CD4-positive, alpha-beta memory T cell (primary cell): Measurements from ENCODE around the gene KIF18B. TPM values are rescaled to one million over a fixed set of nuclear protein-coding genes. Genes with fewer than 3 reads are reported as not detected.
"Not testable (repeated sequence)": the region's sequence is repeated elsewhere in the genome, so short reads cannot be mapped to it uniquely, and the experiment has no call there.

Experiments used
- CTCF ChIA-PET: fragments of 350-600 bp; sonication (Branson Sonifier 250); formaldehyde crosslinking; loops from one replicate; lab custom pipeline; 2021; ENCODE audit warnings: inconsistent platforms; ENCODE audit not compliant: partially characterized antibody; lab: Charles Lee
- POLR2A ChIA-PET: fragments of 350-600 bp; sonication (Branson Sonifier 250); formaldehyde crosslinking; loops from one replicate; lab custom pipeline; 2021; ENCODE audit not compliant: partially characterized antibody; lab: Charles Lee
- DNase-seq, 5 donors: peaks; one replicate each; pipeline versions ENCODE4 v3.0.0 to v3.0.0-alpha.2; 2020 to 2022; ENCODE audit warnings: mixed read lengths in 1 of 5
- H3K27ac ChIP-seq: one replicate; pipeline ENCODE4 v1.7.0; 2013; ENCODE audit warnings: low read depth, low read length
- H3K27me3 ChIP-seq: 2 replicates; pipeline ENCODE4 v1.7.0; 2013; ENCODE audit warnings: mild to moderate bottlenecking, low read length, moderate library complexity; ENCODE audit not compliant: insufficient read depth
- H3K36me3 ChIP-seq: 2 replicates; pipeline ENCODE4 v1.7.0; 2013; ENCODE audit warnings: mild to moderate bottlenecking, low read length, moderate library complexity; ENCODE audit not compliant: insufficient read depth
- H3K4me1 ChIP-seq: 2 replicates; pipeline ENCODE4 v1.7.0; 2013; ENCODE audit warnings: mild to moderate bottlenecking, low read length, moderate library complexity; ENCODE audit not compliant: insufficient read depth
- H3K4me3 ChIP-seq, 2 donors: one replicate each; pipeline ENCODE4 v1.7.0; 2013; ENCODE audit warnings: low read length in 2 of 2, mild to moderate bottlenecking in 1 of 2
- H3K9me3 ChIP-seq, 2 donors: one replicate each; pipeline ENCODE4 v1.7.0; 2013; ENCODE audit warnings: low read length in 2 of 2, control low read depth in 1 of 2; ENCODE audit not compliant: control insufficient read depth in 1 of 2
- H3K27ac Mint-ChIP-seq, 7 donors: one replicate each; pipeline ENCODE4 v1.8.0; 2020 to 2021; ENCODE audit warnings: mixed read lengths in 7 of 7, mild to moderate bottlenecking in 6 of 7, inconsistent platforms in 3 of 7, moderate library complexity in 3 of 7
- H3K27me3 Mint-ChIP-seq, 2 donors: one replicate each; pipeline ENCODE4 v1.8.0; 2020 to 2021; ENCODE audit warnings: mixed read lengths in 2 of 2
- H3K36me3 Mint-ChIP-seq, 2 donors: one replicate each; pipeline ENCODE4 v1.8.0; 2020 to 2021; ENCODE audit warnings: mixed read lengths in 2 of 2, inconsistent platforms in 1 of 2, mild to moderate bottlenecking in 1 of 2
- H3K4me1 Mint-ChIP-seq, 4 donors: one replicate each; pipeline ENCODE4 v1.8.0; 2020 to 2021; ENCODE audit warnings: mixed read lengths in 4 of 4, mild to moderate bottlenecking in 1 of 4
- H3K4me3 Mint-ChIP-seq, 8 donors: one replicate each; pipeline ENCODE4 v1.8.0; 2020 to 2021; ENCODE audit warnings: mixed read lengths in 8 of 8, mild to moderate bottlenecking in 7 of 8, moderate library complexity in 6 of 8, inconsistent platforms in 3 of 8
- H3K9me3 Mint-ChIP-seq, 8 donors: one replicate each; pipeline ENCODE4 v1.8.0; 2020 to 2021; ENCODE audit warnings: mixed read lengths in 8 of 8, mild to moderate bottlenecking in 5 of 8, inconsistent platforms in 3 of 8, moderate library complexity in 1 of 8
- intact Hi-C: fragments of 100-400 bp; cut with micrococcal nuclease; formaldehyde crosslinking; loops from one replicate; pipeline ENCODE4 v1.15.1; 2023
- polyA plus RNA-seq, 2 donors: library from polyadenylated mRNA; unstranded; fragments of 300-500 nt; fragmentation: Illumina TruSeq; gene quantifications; one replicate each; pipeline ENCODE4 v1.2.3, GENCODE V29; 2021
- total RNA-seq, 2 experiments: library from RNA; stranded (reverse); gene quantifications; one replicate each; pipeline ENCODE4 v1.2.3, GENCODE V29; 2021

Gene KIF18B
- total and polyA plus RNA-seq, 4 experiments from 2014 or later: not detected

DNA sequence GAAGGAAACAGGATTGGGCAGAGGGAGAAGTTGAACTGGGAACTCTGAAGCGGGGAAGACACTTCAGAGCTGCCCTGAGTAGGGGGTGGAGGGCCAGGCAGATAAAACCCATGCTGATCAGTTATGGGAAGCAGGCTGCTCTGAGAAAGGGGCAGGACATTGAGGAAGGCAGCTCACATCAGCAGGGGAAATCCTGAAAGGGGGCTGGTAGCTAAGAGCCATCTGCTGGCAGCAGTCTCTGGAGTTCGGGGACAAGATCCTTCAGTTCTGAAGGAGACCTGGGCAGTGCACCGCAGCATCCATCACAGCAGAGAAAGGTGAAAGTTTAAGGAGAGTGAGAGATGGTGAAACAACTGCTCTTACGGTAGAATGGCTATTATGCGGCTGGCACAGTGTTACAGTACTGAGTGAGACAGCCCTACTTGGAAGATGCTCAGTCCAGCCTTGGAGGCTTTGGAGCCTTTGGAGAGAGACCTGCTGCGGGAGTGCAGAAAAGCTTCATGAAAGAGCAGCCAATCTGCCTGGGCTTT lies 5.4 kb upstream of the KIF18B start:
- POLR2A ChIA-PET: no interaction called here

DNA sequence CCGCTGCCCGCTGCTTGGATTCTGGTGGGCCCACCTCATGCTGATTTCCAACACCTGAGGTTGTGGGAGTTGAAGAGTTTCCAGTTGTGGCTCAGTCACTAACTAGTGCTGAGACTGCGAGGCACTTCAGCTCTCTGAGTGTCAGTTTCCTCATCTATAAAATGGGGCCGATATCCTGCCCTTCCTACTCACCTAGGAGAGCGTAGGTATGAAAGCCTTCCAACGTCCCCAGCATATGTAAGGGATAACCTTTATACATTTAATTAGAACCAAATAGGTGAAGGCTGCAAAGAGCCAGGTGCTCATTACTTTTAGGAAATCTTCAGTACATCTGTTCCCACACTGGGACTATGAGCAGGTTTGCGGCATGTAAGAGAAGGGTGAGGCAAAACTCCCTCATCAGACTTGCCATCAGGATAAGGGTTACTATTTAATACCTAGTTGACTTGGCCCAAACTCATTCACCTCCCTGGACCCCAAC lies 782 bp upstream of the KIF18B start:
- peaks cover 3 to 23% (median 14%) of the 10 kb centered on the region in 4 donors for H3K4me1 Mint-ChIP-seq
- H3K27me3 Mint-ChIP-seq: no peaks in the 10 kb centered on the region
- H3K4me1 ChIP-seq: peaks cover 19% of the 10 kb centered on the region
- peak overlapping the region; percentile 74 to 80 for H3K4me3 ChIP-seq
- CTCF ChIA-PET: no interaction called here
- POLR2A ChIA-PET: no interaction called here
- peak overlapping the region; percentile 66 to 98 (median 96) for H3K27ac Mint-ChIP-seq
- no peaks in the 10 kb centered on the region for H3K9me3 ChIP-seq
- H3K27me3 ChIP-seq: no peaks in the 10 kb centered on the region
- peak overlapping the region; percentile 90 to 98 (median 97) for H3K4me3 Mint-ChIP-seq
- H3K36me3 ChIP-seq: no peaks in the 10 kb centered on the region
- H3K27ac ChIP-seq: peak overlapping the region; percentile 55
- DNase-seq: peak in 1 of 5 donors; percentile 11
- intact Hi-C loops: loop anchor here (10.0 kb wide), 1 partner anchor 66 kb away; no protein-coding TSS in a partner anchor
- H3K36me3 Mint-ChIP-seq: peaks cover 0 to 2% of the 10 kb centered on the region in 2 donors
- no peaks in the 10 kb centered on the region for H3K9me3 Mint-ChIP-seq

More for the DNA sequence above, 5.4 kb upstream of the KIF18B start:
- Histone ChIP-seq H3K4me3 (no peak overlapping the region), H3K27ac (no peak overlapping the region), H3K9me3 (no peaks in the 10 kb centered on the region), H3K27me3 (no peaks in the 10 kb centered on the region), H3K36me3 (no peaks in the 10 kb centered on the region), H3K4me1 (peaks cover 6% of the 10 kb centered on the region)
- Mint-ChIP-seq H3K9me3 (no peaks in the 10 kb centered on the region), H3K4me1 (peaks cover 0 to 9% (median 6%) of the 10 kb centered on the region in 4 donors), H3K27me3 (peaks cover 4 to 14% of the 10 kb centered on the region in 2 donors), H3K4me3 (no peak overlapping the region), H3K27ac (peak overlapping the region in 1 of 7 donors; percentile 56), H3K36me3 (no peaks in the 10 kb centered on the region)
- CTCF ChIA-PET: no interaction called here
- intact Hi-C loops: no loop called here
- no peak for DNase-seq

DNA sequence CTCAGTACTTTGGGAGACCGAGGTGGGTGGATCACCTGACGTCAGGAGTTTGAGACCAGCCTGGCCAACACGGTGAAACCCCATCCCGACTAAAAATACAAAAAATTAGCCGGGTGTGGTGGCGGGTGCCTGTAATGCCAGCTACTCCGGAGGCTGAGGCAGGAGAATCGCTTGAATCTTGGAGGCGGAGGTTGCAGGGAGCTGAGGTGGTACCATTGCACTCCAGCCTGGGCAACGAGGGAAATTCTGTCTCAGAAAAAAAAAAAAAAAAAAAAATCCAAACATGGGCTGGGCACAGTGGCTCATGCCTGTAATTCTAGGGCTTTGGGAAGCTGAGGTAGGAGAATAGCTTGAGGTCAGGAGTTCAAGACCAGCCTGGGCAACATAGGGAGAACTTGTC lies 1.9 kb downstream of the KIF18B start:
- H3K27me3 ChIP-seq, H3K4me3 Mint-ChIP-seq, H3K36me3 ChIP-seq, H3K27ac Mint-ChIP-seq, H3K27me3 Mint-ChIP-seq, H3K4me3 ChIP-seq, H3K27ac ChIP-seq, DNase-seq, H3K9me3 ChIP-seq, POLR2A ChIA-PET, H3K9me3 Mint-ChIP-seq, H3K36me3 Mint-ChIP-seq: not testable (repeated sequence)
- CTCF ChIA-PET: interaction anchor here (1.4 kb wide), 1 partner anchor 10 kb away, joined by 4 read pairs; no protein-coding TSS in a partner anchor
- peaks cover 32% of the 10 kb centered on the region for H3K4me1 ChIP-seq
- H3K4me1 Mint-ChIP-seq: peaks cover 6 to 23% (median 16%) of the 10 kb centered on the region in 4 donors
- intact Hi-C loops: loop anchor here (10.0 kb wide), 1 partner anchor 69 kb away; no protein-coding TSS in a partner anchor

DNA sequence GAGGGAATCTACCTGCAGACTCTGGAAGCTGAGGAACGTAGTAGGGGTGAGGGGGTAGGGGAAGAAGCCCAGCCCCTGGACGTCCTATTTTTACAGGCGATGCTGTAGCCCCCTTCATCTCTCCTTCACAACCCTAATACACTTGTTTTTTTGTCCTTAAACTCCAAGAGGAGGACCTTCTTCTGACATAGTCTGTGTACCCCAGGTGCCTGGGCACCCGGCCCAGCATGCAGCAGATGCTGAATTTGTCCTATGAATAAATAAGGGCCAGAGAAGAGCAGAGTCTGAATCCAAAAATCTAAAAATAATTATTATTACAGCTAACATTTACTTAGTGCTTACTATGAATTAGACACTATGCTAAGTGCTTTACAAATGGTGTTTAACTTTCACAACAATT lies 5.1 kb downstream of the KIF18B start:
- H3K27ac ChIP-seq: no peak overlapping the region
- H3K36me3 Mint-ChIP-seq: no peaks in the 10 kb centered on the region
- intact Hi-C loops: loop anchor here (10.0 kb wide), 1 partner anchor 72 kb away; no protein-coding TSS in a partner anchor

DNA sequence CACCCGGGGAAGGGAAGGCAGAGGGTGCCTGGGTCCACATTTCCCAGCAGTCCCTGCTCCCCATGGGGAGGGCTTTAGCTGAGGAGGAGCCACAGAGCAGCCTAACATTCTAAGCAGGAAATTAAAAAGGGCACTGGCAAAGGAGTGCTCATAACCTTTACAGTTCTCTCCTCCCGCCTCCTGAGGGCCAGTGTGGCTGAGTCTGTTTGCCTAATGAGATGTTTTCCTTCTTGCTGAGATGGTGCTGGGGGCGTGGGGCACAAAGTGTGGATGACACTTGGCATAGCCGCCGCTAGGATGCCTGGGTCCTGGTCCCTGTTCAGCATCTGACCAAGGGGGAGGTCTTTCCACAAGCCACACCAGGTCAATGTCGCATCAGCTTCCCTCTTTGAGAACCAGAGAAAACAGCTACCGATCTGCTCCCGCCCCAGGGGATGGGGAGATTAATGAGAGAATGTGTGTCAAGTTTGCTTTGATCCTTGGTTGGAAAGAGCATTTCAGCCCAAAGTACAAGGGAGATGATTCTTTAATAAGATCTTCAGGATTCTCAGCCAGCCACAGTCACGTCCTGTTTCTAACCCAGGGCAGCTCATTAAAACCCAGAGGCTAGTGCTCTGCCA lies 5.8 kb downstream of the KIF18B start:
- DNase-seq: no peak
- Histone ChIP-seq H3K4me1 (peaks cover 18% of the 10 kb centered on the region), H3K9me3 (no peaks in the 10 kb centered on the region), H3K4me3 (no peak overlapping the region), H3K27me3 (no peaks in the 10 kb centered on the region), H3K36me3 (no peaks in the 10 kb centered on the region), H3K27ac (no peak overlapping the region)
- no peaks in the 10 kb centered on the region for H3K27me3 Mint-ChIP-seq
- peaks cover 4 to 7% (median 6%) of the 10 kb centered on the region in 4 donors for H3K4me1 Mint-ChIP-seq
- ChIA-PET CTCF (interaction anchor here (2.0 kb wide), 1 partner anchor 21 kb away, joined by 4 read pairs; no protein-coding TSS in a partner anchor), POLR2A (no interaction called here)
- intact Hi-C loops: loop anchor here (10.0 kb wide), 1 partner anchor 73 kb away; no protein-coding TSS in a partner anchor
- H3K36me3 Mint-ChIP-seq: no peaks in the 10 kb centered on the region
- H3K4me3 Mint-ChIP-seq: peak overlapping the region in 1 of 8 donors; percentile 3
- peaks cover 0 to 3% (median 0%) of the 10 kb centered on the region in 8 donors for H3K9me3 Mint-ChIP-seq
- H3K27ac Mint-ChIP-seq: peak overlapping the region in 4 of 7 donors; percentile 32 to 83 (median 49)

More for the DNA sequence above, 5.1 kb downstream of the KIF18B start:
- peaks cover 0 to 3% (median 0%) of the 10 kb centered on the region in 8 donors for H3K9me3 Mint-ChIP-seq
- no peak overlapping the region for H3K27ac Mint-ChIP-seq
- DNase-seq: no peak
- POLR2A ChIA-PET: no interaction called here
- peaks cover 6 to 9% (median 7%) of the 10 kb centered on the region in 4 donors for H3K4me1 Mint-ChIP-seq
- H3K4me3 Mint-ChIP-seq: no peak overlapping the region
- no peaks in the 10 kb centered on the region for H3K27me3 Mint-ChIP-seq
- Histone ChIP-seq H3K36me3 (no peaks in the 10 kb centered on the region), H3K4me3 (no peak overlapping the region), H3K4me1 (peaks cover 24% of the 10 kb centered on the region), H3K27me3 (no peaks in the 10 kb centered on the region), H3K9me3 (no peaks in the 10 kb centered on the region)
- CTCF ChIA-PET: interaction anchor here (0.5 to 2.0 kb wide), 2 partner anchors 22 to 471 kb away, joined by 3 to 4 read pairs; no protein-coding TSS in a partner anchor

DNA sequence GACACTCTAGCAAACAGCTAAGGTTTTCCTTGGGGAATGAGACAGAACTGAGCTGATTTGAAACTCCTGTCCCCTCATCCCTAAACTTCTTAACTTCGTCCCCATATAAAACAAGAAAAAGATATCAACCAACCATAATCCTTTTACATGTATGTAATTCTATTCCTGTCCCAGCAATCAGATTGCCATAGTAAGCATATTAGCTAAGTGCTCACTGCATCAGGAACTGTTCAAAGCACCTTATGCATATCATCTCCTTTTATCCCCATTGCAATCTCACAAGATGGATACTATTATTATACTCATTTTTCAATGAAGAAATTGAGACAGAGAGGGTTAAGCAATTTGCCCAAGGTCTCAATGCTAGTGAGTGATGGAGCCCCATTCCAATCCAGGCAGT lies 6.8 kb downstream of the KIF18B start:
- no peaks in the 10 kb centered on the region for H3K9me3 ChIP-seq
- Mint-ChIP-seq H3K27ac (no peak overlapping the region), H3K4me3 (no peak overlapping the region), H3K9me3 (peaks cover 0 to 3% (median 0%) of the 10 kb centered on the region in 8 donors), H3K36me3 (no peaks in the 10 kb centered on the region), H3K4me1 (peaks cover 0 to 5% (median 2%) of the 10 kb centered on the region in 4 donors), H3K27me3 (no peaks in the 10 kb centered on the region)
- H3K36me3 ChIP-seq: no peaks in the 10 kb centered on the region
- POLR2A ChIA-PET: no interaction called here
- no peak for DNase-seq
- no peak overlapping the region for H3K4me3 ChIP-seq
- CTCF ChIA-PET: no interaction called here
- H3K27ac ChIP-seq: no peak overlapping the region
- H3K27me3 ChIP-seq: no peaks in the 10 kb centered on the region
- intact Hi-C loops: loop anchor here (10.0 kb wide), 1 partner anchor 74 kb away; no protein-coding TSS in a partner anchor
- peaks cover 13% of the 10 kb centered on the region for H3K4me1 ChIP-seq

DNA sequence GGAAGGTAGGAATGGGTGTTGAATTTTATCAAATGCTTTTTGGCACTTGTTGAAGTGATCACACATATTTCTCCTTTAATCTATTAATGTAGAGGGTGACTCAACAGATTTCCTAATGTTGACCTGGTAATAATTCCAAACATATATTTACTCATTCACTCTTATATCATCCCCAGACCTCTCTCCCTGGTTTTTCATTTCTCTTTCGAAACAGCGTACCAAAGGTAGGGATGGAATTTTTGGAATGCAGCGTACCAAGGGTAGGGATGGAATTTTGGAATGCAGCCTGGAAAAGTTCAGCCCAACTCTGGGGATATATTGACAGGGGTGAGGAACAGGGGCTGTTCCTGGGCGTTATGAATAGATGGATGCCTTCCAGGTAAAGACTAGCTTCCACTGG lies 7.3 kb downstream of the KIF18B start:
- Histone ChIP-seq H3K36me3 (no peaks in the 10 kb centered on the region), H3K27me3 (no peaks in the 10 kb centered on the region), H3K4me1 (peaks cover 13% of the 10 kb centered on the region), H3K9me3 (no peaks in the 10 kb centered on the region), H3K4me3 (no peak overlapping the region), H3K27ac (no peak overlapping the region)
- Mint-ChIP-seq H3K9me3 (peaks cover 0 to 3% (median 0%) of the 10 kb centered on the region in 8 donors), H3K4me3 (no peak overlapping the region), H3K36me3 (no peaks in the 10 kb centered on the region), H3K27ac (no peak overlapping the region), H3K4me1 (peaks cover 0 to 5% (median 2%) of the 10 kb centered on the region in 4 donors), H3K27me3 (no peaks in the 10 kb centered on the region)
- intact Hi-C loops: loop anchor here (10.0 kb wide), 1 partner anchor 74 kb away; no protein-coding TSS in a partner anchor
- POLR2A ChIA-PET: no interaction called here
- DNase-seq: no peak
- CTCF ChIA-PET: no interaction called here
